Vagina (tissue), 2 donors: ENCODE measurements around the gene NACC2. TPM values are rescaled to one million over a fixed set of nuclear protein-coding genes. Genes with fewer than 3 reads are reported as not detected.

Experiments
- DNase-seq, 2 donors: peaks; one replicate each; pipeline ENCODE4 v3.0.0-alpha.2; 2017; ENCODE audit errors: extremely low spot score in 2 of 2
- H3K27ac ChIP-seq: fragments of 200-600 bp; sonication (generic); one replicate; pipeline ENCODE4 v1.5.1; 2019
- H3K27me3 ChIP-seq: fragments of 200-600 bp; sonication (generic); one replicate; pipeline ENCODE4 v1.5.1; 2019
- H3K36me3 ChIP-seq, 2 donors: fragments of 200-600 bp; sonication (generic); one replicate each; pipeline ENCODE4 v1.5.1; 2017 to 2019
- H3K4me1 ChIP-seq: fragments of 200-600 bp; sonication (generic); one replicate; pipeline ENCODE4 v1.5.1; 2019
- H3K4me3 ChIP-seq, 2 donors: fragments of 200-600 bp; sonication (generic); 1 replicate in 1 of 2; 2 replicates in 1 of 2; pipeline ENCODE4 v1.5.1; 2016 to 2019
- H3K9me3 ChIP-seq: fragments of 200-600 bp; sonication (generic); one replicate; pipeline ENCODE4 v1.5.1; 2019
- CTCF ChIP-seq, 3 experiments: fragments of 450-650 bp in 2 of 3; fragments of 200-600 bp in 1 of 3; sonication (generic) in 1 of 3; IDR thresholded peaks; one replicate each; pipeline ENCODE4 v1.5.1; 2017 to 2019; ENCODE audit warnings: antibody characterized with exemption in 3 of 3, mild to moderate bottlenecking in 2 of 3, moderate library complexity in 2 of 3
- POLR2A ChIP-seq, 2 donors: fragments of 450-650 bp; IDR thresholded peaks; one replicate each; pipeline ENCODE4 v1.6.1; 2017; ENCODE audit warnings: antibody characterized with exemption in 2 of 2, mild to moderate bottlenecking in 2 of 2, moderate library complexity in 2 of 2
- POLR2AphosphoS5 ChIP-seq, 2 donors: sonication (generic); formaldehyde crosslinking; IDR thresholded peaks; one replicate each; pipeline ENCODE4 v1.9.0; 2017; ENCODE audit warnings: antibody characterized with exemption in 2 of 2, mild to moderate bottlenecking in 2 of 2, low read depth in 1 of 2; ENCODE audit not compliant: insufficient read depth in 1 of 2
- intact Hi-C: fragments of 100-400 bp; cut with DNase I; formaldehyde crosslinking; loops from one replicate; pipeline ENCODE4 v1.15.1; 2023
- total RNA-seq: library from RNA; depleted of rRNA; stranded (reverse); fragments of >200 nt; gene quantifications from one replicate; pipeline ENCODE4 v1.2.3, GENCODE V29; 2016

Gene NACC2
- total RNA-seq, 1 donor from 2014 or later: 21.1 TPM

DNA sequence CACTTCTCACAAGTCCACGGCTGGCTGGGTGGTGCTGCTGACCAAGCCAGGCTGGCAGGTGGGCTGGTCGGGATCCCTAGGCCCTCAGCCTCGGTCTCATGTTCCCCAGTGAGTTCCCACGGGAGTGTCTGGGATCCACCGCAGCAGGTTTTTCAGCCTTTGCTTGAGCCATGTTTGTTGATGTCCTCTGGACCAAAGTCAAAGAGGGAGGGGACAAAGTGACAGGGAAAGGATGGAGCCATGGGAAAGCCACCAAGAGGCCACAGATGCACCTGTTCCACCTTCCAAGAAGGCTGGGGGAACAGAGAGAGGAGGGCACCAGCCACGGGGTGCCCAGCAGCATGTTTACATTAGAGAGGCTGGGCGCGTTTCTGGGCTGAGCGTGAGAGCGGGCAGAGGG is 131.2 kb downstream of the NACC2 start:
- intact Hi-C loops: loop anchor here (2.0 kb wide), 1 partner anchor 155 kb away; the partner anchor contains the start of gene TMEM250
- no peak for DNase-seq

GRCh38 chr9:135963338-135963737 is 131.8 kb downstream of the NACC2 start:
- intact Hi-C loops: no loop called here

More for the DNA sequence above, 131.2 kb downstream of the NACC2 start:
- Histone ChIP-seq H3K9me3 (no peaks in the 10 kb centered on the region), H3K4me1 (peaks cover 27% of the 10 kb centered on the region), H3K27ac (no peak overlapping the region), H3K27me3 (no peaks in the 10 kb centered on the region), H3K4me3 (no peak overlapping the region), H3K36me3 (no peaks in the 10 kb centered on the region)
- no peak for TF ChIP-seq POLR2A (IDR thresholded peaks at IDR 0.05)
- TF ChIP-seq CTCF (IDR thresholded peaks at IDR 0.05): no peak
- TF ChIP-seq POLR2AphosphoS5 (IDR thresholded peaks at IDR 0.05; ENCODE audit: insufficient read depth in 1 of 2, low read depth in 1 of 2): no peak

DNA sequence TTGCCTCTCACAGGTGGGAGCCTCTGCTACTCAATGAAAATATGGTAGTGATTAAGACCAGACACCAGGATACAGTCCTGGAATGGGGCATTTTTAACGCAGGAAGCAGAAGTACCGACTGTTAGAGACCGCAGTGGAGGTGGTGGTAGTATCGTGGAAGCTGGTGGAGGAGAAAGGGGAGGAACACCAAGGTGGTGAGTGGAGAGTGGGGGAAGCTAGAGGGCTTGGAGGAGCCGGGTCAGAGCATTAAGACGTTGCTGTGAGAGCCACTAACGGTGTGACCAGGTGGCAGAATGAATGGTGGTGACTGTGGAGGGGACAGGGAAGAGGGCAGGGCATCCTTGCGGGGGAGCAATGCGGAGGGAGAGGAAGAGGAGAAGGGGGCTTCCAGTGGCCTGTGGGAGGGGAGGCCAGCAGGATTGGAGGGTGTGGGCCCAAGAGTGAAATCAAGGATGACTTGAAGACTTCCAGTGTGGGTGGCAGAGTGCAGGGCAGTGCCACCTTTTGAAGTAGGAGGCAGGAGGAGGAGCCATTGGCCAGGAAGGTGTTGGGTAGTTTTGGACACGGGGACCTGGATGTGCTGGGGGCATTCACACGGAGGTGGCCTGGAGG is 132.3 kb downstream of the NACC2 start:
- Histone ChIP-seq H3K4me3 (no peak overlapping the region), H3K36me3 (no peaks in the 10 kb centered on the region), H3K27ac (no peak overlapping the region), H3K9me3 (no peaks in the 10 kb centered on the region), H3K4me1 (peaks cover 31% of the 10 kb centered on the region), H3K27me3 (no peaks in the 10 kb centered on the region)
- no peak for DNase-seq
- intact Hi-C loops: no loop called here
- TF ChIP-seq CTCF (IDR thresholded peaks at IDR 0.05) (no peak), POLR2A (IDR thresholded peaks at IDR 0.05) (no peak), POLR2AphosphoS5 (IDR thresholded peaks at IDR 0.05; ENCODE audit: insufficient read depth in 1 of 2, low read depth in 1 of 2) (no peak)

More at GRCh38 chr9:135963338-135963737, 131.8 kb downstream of the NACC2 start:
- no peak for DNase-seq
- no peak for TF ChIP-seq POLR2A (IDR thresholded peaks at IDR 0.05)
- no peak for TF ChIP-seq CTCF (IDR thresholded peaks at IDR 0.05)
- no peak for TF ChIP-seq POLR2AphosphoS5 (IDR thresholded peaks at IDR 0.05; ENCODE audit: insufficient read depth in 1 of 2, low read depth in 1 of 2)
- Histone ChIP-seq H3K27me3 (no peaks in the 10 kb centered on the region), H3K4me3 (no peak overlapping the region), H3K27ac (no peak overlapping the region), H3K9me3 (no peaks in the 10 kb centered on the region), H3K4me1 (peaks cover 33% of the 10 kb centered on the region), H3K36me3 (no peaks in the 10 kb centered on the region)

GRCh38 chr9:135961811-135962695 is 133.0 kb downstream of the NACC2 start:
- intact Hi-C loops: no loop called here
- Histone ChIP-seq H3K4me3 (peak overlapping the region; percentile 91 to 95), H3K27ac (no peak overlapping the region), H3K36me3 (no peaks in the 10 kb centered on the region), H3K4me1 (peaks cover 24% of the 10 kb centered on the region), H3K9me3 (no peaks in the 10 kb centered on the region), H3K27me3 (no peaks in the 10 kb centered on the region)
- TF ChIP-seq CTCF (IDR thresholded peaks at IDR 0.05): no peak
- TF ChIP-seq POLR2AphosphoS5 (IDR thresholded peaks at IDR 0.05; ENCODE audit: insufficient read depth in 1 of 2, low read depth in 1 of 2): no peak
- no peak for TF ChIP-seq POLR2A (IDR thresholded peaks at IDR 0.05)
- no peak for DNase-seq
